ENCODE results near the gene MAPK7.

DNA sequence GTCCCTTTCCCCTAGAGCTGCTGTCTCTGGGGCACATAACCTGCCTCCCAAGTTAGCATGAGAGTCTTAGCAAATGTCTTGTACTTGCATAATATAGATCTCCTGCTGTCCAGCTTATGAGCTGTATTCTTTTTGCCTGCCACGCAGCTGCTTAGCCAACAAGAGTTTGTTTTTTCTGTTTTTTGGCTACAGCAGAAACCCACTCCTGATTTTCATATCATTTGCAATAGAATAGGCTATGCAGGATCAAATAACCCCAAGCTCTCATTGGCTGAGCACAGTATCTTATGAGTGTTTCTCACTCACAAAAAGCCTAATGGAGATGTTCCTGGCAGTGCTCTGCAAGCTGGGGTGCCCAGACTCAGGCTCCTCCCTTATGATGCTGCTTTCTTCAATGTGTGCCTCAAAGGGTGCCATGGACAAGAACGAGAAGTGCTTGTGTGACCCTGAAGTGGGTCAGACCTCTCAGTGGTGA lies 38.9 kb upstream of the MAPK7 start:
- TF ChIP-seq EZH2phosphoT487 (IDR thresholded peaks at IDR 0.05; ENCODE audit: borderline replicate concordance, low read depth, low read length), result no peak
- TF ChIP-seq, protein P1, sequence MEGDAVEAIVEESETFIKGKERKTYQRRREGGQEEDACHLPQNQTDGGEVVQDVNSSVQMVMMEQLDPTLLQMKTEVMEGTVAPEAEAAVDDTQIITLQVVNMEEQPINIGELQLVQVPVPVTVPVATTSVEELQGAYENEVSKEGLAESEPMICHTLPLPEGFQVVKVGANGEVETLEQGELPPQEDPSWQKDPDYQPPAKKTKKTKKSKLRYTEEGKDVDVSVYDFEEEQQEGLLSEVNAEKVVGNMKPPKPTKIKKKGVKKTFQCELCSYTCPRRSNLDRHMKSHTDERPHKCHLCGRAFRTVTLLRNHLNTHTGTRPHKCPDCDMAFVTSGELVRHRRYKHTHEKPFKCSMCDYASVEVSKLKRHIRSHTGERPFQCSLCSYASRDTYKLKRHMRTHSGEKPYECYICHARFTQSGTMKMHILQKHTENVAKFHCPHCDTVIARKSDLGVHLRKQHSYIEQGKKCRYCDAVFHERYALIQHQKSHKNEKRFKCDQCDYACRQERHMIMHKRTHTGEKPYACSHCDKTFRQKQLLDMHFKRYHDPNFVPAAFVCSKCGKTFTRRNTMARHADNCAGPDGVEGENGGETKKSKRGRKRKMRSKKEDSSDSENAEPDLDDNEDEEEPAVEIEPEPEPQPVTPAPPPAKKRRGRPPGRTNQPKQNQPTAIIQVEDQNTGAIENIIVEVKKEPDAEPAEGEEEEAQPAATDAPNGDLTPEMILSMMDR (conservative IDR thresholded peaks at IDR 0.05; ENCODE audit: low read length), result no peak
